HG02610 (cell line): Measurements from ENCODE around the gene ATF5.
"Not testable (repeated sequence)": the region's sequence is repeated elsewhere in the genome, so short reads cannot be mapped to it uniquely, and the experiment has no call there.

ENCODE experiments used
- ATAC-seq: cut with Tn5 transposase; IDR thresholded peaks from one replicate; pipeline ENCODE4 v1.9.1; 2021; ENCODE audit warnings: mild to moderate bottlenecking, moderate library complexity; ENCODE audit not compliant: unreplicated experiment

Gene ATF5

DNA sequence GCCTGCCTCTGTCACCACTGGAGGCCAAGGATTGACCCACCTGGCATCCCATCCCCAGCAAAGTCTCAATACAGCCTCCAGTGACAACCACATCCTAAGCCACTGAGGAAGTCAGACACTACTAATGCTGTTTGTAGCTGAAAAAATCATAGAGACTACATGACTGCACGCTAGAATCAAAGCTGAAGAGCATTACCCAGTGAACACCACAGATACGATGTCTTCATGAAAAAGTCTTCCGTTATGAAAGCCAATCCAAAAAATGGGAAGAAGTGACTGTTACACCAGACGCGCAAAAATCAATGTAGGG is 11.4 kb downstream of the ATF5 start:
- no peak for ATAC-seq

GRCh38 chr19:49944567-49944966 is 15.6 kb downstream of the ATF5 start:
- peak; percentile 44 for ATAC-seq

- no peak for ATAC-seq
Observed at GRCh38 chr19:49946415-49946814, 17.4 kb downstream of the ATF5 start.

GRCh38 chr19:49949742-49950589 is 21.0 kb downstream of the ATF5 start:
- no peak for ATAC-seq

- ATAC-seq: no peak
Observed at GRCh38 chr19:49950590-49950948, 21.6 kb downstream of the ATF5 start.

GRCh38 chr19:49950956-49951526 is 22.0 kb downstream of the ATF5 start:
- ATAC-seq: no peak

DNA sequence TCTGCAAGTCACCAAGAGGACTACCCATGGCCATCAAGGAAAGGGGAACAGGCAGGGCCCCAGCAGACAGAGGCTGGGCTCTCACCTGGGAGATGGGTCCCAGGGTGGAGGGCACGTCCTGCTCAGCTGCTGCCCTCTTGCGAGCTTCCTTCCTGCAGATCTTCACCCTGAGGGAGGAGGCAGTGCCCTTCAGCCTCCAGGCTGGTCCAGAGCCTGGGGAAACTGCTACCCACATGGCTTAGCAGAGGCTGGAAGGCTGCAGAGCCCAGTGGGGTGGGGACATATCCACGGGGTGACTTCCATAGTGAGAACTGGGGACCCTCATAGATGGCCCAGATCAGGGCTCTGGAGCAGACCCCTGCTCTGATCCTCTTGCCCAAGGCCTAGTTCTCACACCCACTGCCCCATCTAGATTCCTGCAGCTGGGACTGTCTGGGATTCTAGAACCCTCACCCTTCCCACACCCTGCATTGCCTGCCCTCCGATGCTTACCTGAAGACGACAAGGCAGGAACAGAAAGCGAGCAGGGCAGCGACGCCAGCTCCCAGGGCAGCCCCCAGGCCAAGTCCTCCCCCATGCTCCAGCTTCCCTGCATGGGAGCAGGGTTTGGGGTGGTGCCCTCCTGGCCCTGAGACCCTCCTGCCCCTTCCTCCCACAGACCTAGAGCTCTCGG is 22.9 kb downstream of the ATF5 start:
- no peak for ATAC-seq

- ATAC-seq: no peak
Observed at GRCh38 chr19:49952479-49952836, 23.5 kb downstream of the ATF5 start.

- ATAC-seq: no peak
Observed at GRCh38 chr19:49952906-49953305, 23.9 kb downstream of the ATF5 start.

- ATAC-seq: no peak
Observed at GRCh38 chr19:49953416-49953815, 24.4 kb downstream of the ATF5 start.

DNA sequence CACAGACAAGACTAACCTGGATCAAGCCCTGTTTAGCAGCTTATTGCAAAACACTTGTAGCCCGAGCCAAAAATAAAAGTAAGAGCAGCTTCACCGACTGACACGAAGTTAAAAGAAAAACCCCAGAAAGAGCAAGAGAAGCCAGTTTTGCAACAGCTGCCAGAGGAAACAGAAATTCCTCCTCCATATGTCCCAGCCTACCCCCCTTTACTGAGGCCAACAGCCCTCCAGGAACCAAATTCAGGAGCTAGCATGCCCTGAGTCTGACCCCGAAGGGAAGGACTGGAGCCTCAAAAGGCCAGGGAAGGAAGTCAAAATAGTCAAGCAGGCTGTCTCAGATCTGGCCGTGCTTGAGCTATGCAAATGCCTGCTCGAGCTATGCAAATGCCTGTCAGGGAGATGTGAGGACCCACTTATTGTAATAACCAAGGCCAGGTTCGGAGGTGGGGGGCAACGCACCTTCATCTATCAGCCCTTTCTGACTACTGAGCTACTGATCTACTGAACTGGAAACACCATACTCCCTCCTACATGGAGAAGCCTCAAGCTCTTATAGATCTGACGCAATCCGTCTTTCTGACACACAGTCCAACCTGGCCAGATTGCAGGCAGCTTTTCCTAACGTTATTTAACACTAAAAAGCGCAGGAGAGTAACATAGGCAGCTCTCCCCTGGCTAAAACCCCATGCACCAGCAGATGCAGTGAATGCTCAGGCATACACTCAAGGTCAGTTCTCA is 25.3 kb downstream of the ATF5 start:
- no peak for ATAC-seq

DNA sequence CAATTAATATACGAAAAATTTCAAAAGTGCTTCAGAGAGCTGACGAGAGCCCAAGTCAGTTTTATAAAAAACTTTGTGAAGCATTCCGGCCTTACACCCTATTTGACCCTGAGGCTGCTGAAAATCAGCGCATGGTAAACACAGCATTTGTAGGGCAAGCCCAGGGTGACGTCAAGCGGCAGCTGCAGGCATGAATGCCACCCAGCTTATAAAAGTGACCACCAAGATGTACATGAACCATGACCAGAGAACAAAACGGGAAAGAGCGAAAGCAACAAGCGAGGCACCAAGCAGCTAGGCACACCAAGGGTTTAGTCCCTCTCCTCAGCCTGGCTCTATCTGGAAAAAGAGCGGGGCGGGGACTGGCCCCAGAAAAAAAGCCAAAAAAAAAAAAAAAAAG is 25.9 kb downstream of the ATF5 start:
- ATAC-seq: no peak

DNA sequence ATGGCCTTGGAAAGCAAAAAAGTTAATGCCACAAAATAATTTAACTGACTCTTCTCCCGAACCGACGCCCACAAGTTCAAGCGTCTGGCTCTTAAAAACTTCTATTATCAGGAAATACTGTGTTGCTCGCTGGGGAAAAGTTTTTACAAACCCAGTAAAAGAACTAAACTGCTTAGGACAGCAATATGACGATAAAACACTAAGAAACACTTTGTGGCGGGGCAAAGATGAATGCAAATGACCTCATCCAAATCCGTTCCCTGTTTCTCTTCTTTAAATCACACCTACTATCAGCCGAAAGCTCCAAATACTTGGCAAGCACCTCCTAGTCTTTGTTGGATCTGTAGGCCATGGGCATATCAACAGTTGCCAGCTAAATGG is 27.1 kb downstream of the ATF5 start:
- no peak for ATAC-seq

DNA sequence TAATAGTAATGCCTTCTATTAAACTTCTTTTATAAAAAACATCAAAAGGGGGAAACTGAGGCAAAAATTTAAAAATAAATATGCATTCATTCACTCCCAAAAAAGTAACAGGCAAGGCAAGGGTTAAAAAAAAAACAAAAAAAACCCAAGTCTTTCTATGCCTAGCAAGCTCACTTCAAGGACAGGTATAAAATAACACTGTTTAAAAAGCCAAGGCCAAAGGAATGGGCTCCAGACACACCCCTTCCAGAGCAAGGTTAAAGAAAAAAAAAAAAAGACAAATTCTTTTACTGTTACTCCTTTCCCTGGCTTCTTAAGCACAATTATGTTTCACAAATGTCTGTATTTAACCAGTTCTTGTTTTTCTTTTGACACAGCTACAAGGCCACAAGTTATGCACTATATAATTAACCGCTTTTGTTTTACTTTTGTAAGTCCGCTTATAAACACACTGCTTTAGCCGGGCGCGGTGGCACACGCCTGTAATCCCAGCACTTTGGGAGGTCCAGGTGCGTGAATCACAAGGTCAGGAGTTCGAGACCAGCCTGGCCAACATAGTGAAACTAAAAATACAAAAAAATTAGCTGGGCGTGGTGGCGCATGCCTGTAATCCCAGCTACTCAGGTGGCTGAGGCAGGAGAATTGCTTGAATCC is 28.4 kb downstream of the ATF5 start:
- ATAC-seq: no peak

- ATAC-seq: not testable (repeated sequence)
Observed at GRCh38 chr19:49958144-49958543, 29.1 kb downstream of the ATF5 start.

DNA sequence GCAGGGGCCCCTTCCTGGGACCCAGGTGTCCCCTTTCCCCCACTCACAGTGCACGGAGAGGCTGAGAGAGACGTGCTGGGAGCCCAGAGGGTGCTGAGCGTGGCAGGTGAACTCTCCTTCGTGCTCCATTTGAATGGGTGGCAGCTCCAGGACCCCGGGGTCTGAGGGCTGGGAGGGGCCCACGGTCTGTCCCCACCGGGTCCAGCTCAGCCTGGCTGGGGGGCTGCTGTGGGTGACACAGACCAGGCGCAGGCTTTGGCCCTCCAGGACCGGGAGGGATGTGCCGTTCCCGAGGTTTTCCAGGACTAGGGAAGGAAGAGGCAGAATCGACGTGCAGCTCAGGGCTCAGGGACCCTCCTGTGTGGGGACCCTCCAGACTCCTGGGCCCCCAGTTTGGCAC is 29.6 kb downstream of the ATF5 start:
- not testable (repeated sequence) for ATAC-seq

- ATAC-seq: not testable (repeated sequence)
Observed at GRCh38 chr19:49959892-49960291, 30.9 kb downstream of the ATF5 start.

DNA sequence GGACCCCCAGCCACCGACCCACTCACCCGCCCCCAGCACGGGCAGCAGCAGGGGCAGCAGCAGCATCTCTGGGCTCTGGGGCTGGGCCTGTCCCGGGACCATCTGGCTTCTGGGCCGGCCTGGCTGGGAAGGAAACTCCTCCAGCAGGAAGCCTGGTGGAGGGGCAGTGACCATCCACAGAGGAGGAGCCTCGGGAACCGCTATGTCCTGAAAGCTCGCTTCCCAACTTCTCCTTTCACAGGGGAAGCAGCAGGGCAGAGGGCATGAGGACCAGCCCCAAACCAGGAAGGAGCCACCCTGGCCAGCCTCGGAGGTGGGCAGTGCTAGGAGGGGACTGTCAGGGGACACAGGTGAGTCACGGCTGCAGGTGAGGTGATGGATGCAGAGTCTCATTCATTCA is 32.0 kb downstream of the ATF5 start, which contains the start of gene SIGLEC11:
SIGLEC11 (minus strand) TSS at position 193 of the 400 bp plus-strand sequence; CDS start at position 102, 91 bp downstream.
- ATAC-seq: not testable (repeated sequence)

- ATAC-seq: no peak
Observed at GRCh38 chr19:49968279-49968922, 39.4 kb downstream of the ATF5 start.

GRCh38 chr19:49969355-49969754 is 40.4 kb downstream of the ATF5 start:
- not testable (repeated sequence) for ATAC-seq
